ENCODE data around the gene HOXC10.

The HOXC10 gene

DNA sequence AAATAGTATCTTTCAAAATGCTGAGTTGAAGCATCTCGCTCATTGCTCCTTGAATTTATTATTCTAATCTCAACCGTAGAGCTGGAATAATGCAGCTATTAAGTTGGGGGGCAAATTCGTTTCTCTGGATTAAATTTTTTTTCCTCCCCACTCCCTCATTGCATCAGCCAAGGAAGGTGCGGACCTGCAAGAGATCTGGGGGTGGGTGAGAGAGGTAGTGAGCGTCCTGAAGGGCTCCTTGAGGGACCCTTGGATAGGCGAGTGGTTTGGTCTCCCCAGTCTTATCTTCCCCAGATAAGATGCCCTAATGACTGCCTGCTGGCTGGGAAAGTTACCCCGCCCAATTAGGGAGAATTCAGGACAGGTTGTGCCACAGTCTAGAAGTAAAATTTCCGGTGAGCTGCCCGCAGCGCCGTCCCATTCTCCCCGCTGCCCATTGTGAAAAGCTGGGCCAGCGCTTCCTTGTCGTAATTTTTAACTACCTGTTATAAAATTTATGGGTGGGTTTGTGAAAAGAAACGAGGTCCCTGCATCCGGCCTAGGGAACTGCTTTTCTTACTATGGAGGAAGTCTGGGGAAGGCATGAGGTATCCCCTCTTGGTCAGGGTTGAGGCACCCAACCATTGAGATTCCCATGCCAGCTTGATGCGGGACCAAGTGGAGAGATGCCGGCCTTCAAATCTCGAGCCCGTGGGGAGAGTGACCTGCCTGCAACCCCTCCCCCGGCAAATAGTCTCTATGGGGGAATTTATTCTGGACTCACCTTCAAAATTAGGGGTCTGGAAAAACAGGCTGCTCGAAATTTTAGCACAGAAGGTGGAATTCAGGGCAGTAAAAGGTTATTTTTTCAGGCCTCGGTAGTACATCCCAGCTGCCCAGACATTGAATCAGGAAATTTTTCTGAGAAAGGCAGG is 30.3 kb downstream of the HOXC10 start:
- H3K36me3 ChIP-seq (ENCODE audit: control insufficient read depth, insufficient read depth, low read length): no peaks in the 10 kb centered on the region
- no peaks in the 10 kb centered on the region for H3K9me3 ChIP-seq (ENCODE audit: control insufficient read depth, insufficient read depth, low read length)
- H3K4me1 ChIP-seq (ENCODE audit: control insufficient read depth, insufficient read depth, low read length): no peaks in the 10 kb centered on the region
- H3K4me3 ChIP-seq (ENCODE audit: low read depth, low read length): peak overlapping the region; percentile 8
- no peak overlapping the region for H3K9ac ChIP-seq (ENCODE audit: low read depth, low read length)
- H3K27me3 ChIP-seq (ENCODE audit: control insufficient read depth, insufficient read depth, low read length): peaks cover 96% of the 10 kb centered on the region

DNA sequence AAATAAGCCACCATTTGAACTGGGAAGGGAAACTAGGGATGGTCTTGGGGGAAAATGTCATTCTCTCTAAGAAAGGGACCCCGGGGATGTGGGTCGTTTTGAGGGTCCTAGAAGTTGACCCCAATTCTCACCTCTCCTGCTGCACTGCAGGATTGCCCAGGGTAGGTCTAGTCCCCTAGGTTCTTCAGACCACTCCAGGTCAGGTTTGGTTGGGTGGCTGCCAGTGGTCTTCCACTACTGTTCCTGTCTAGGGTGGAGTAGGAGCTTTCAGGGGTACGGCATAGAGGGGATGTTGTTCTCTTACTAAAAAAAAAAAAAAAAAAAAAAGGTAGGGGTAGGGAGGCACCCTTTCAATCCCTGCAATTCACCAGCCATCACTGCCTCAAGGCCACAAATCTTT is 31.1 kb downstream of the HOXC10 start:
- no peaks in the 10 kb centered on the region for H3K9me3 ChIP-seq (ENCODE audit: control insufficient read depth, insufficient read depth, low read length)
- H3K36me3 ChIP-seq (ENCODE audit: control insufficient read depth, insufficient read depth, low read length): no peaks in the 10 kb centered on the region
- peak overlapping the region; percentile 26 for H3K4me3 ChIP-seq (ENCODE audit: low read depth, low read length)

DNA sequence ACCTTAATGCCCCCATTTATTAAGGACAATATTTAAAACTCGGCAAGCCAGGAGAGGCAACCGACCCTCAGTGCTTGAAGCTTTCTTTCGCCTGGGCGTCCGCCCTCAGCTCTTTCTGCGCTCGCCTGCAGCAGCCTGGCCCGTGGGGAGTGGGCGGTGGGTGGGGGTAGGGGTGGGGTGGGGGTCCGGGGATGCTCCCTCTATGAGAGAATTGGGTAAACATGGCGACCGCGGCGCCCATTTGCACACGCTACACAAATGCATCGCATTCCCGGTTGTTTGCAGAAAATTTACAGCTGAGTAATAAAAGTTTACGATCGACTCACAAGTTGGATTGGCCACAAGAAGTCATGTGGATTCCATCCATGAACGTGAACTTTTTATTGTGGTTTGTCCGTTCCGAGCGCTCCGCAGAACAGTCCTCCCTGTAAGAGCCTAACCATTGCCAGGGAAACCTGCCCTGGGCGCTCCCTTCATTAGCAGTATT is 31.6 kb downstream of the HOXC10 start:
- H3K4me3 ChIP-seq (ENCODE audit: low read depth, low read length): peak overlapping the region; percentile 26
- peaks cover 96% of the 10 kb centered on the region for H3K27me3 ChIP-seq (ENCODE audit: control insufficient read depth, insufficient read depth, low read length)
- H3K9ac ChIP-seq (ENCODE audit: low read depth, low read length): no peak overlapping the region
- H3K4me1 ChIP-seq (ENCODE audit: control insufficient read depth, insufficient read depth, low read length): no peaks in the 10 kb centered on the region
- no peaks in the 10 kb centered on the region for H3K9me3 ChIP-seq (ENCODE audit: control insufficient read depth, insufficient read depth, low read length)
- H3K36me3 ChIP-seq (ENCODE audit: control insufficient read depth, insufficient read depth, low read length): no peaks in the 10 kb centered on the region

More for the DNA sequence above, 31.1 kb downstream of the HOXC10 start:
- peaks cover 96% of the 10 kb centered on the region for H3K27me3 ChIP-seq (ENCODE audit: control insufficient read depth, insufficient read depth, low read length)
- no peak overlapping the region for H3K9ac ChIP-seq (ENCODE audit: low read depth, low read length)
- H3K4me1 ChIP-seq (ENCODE audit: control insufficient read depth, insufficient read depth, low read length): no peaks in the 10 kb centered on the region

DNA sequence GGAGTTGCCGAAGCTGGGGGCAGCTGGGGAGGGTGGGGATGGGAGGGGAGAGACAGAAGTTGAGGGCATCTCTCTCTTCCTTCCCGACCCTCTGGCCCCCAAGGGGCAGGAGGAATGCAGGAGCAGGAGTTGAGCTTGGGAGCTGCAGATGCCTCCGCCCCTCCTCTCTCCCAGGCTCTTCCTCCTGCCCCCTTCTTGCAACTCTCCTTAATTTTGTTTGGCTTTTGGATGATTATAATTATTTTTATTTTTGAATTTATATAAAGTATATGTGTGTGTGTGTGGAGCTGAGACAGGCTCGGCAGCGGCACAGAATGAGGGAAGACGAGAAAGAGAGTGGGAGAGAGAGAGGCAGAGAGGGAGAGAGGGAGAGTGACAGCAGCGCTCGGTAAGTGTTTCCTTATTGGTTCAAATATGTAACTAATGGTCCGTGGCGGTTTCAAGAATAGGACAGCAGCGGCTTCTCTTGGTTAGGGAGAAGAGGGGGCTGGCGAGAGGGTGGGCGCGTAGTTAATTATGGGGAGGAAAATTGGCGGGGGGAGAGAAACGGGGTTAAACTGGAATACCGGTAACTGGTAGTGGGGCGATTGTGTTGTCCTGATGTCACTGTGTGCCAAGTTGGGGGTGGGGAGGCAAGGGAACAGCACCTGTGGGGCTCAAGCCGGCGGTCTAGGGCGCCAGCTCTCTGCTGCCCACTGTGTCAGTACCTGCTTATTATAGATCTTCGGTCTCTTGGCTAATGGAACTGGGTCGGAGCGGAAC is 32.3 kb downstream of the HOXC10 start:
- Histone ChIP-seq H3K4me1 (ENCODE audit: control insufficient read depth, insufficient read depth, low read length) (no peaks in the 10 kb centered on the region), H3K27me3 (ENCODE audit: control insufficient read depth, insufficient read depth, low read length) (peaks cover 96% of the 10 kb centered on the region), H3K9me3 (ENCODE audit: control insufficient read depth, insufficient read depth, low read length) (no peaks in the 10 kb centered on the region), H3K36me3 (ENCODE audit: control insufficient read depth, insufficient read depth, low read length) (no peaks in the 10 kb centered on the region), H3K9ac (ENCODE audit: low read depth, low read length) (no peak overlapping the region), H3K4me3 (ENCODE audit: low read depth, low read length) (peak overlapping the region; percentile 32)

DNA sequence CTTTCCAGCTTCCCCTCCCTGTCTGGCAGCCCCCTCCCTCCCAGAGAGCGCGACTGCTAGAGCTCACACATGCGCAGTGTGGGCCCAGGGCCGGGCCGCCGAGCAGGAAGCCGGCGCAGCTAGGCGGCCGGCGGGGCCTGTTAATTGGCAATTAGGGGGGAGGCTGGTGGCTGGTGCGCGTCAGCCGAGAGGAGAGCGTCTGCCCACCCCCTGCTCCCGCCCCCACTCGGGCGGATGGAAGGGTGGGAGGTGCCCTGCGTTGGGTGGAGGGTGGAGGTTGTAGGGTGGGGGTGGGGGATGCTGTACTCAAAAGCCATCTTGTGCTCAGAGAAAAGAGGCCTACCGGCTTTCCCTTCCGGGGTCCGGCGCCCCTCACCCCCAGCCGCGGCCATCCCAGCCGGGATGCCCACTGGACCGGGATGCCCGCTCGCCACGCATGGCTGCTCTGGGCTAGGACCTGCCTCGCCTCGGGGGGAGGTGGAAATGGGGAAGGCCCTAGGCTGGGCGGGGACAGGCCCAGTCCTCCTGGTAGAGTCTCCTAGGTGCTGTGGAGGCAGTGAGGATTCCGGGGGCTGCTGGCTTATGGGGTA is 33.0 kb downstream of the HOXC10 start:
- H3K9ac ChIP-seq (ENCODE audit: low read depth, low read length): no peak overlapping the region
- peak overlapping the region; percentile 35 for H3K4me3 ChIP-seq (ENCODE audit: low read depth, low read length)
- H3K4me1 ChIP-seq (ENCODE audit: control insufficient read depth, insufficient read depth, low read length): no peaks in the 10 kb centered on the region
- H3K27me3 ChIP-seq (ENCODE audit: control insufficient read depth, insufficient read depth, low read length): peaks cover 96% of the 10 kb centered on the region
- H3K36me3 ChIP-seq (ENCODE audit: control insufficient read depth, insufficient read depth, low read length): no peaks in the 10 kb centered on the region
- no peaks in the 10 kb centered on the region for H3K9me3 ChIP-seq (ENCODE audit: control insufficient read depth, insufficient read depth, low read length)

DNA sequence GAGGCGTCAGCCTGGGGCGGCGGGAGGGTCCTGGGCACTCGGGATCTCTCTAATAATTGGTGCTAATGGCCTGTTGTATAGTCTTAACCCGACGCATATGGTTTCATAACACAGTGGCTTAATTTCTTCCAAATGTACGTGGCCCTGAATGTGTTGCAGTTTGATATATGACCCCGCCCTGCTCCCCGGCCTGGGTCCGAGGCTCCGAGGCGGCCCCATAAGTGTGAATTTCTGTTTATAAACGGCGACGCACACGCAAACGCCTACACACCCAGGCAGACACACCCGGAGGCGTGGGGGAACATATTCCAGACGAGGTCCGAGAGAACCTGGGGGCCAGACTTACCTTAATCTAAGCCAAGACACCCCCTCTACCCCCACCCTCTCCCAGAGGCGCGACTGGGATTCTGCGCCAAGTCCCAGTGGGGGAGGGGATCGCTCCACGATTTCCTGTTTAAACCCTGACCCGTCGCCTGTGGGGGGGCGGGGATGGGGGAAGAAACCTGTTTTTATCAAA is 33.6 kb downstream of the HOXC10 start:
- Histone ChIP-seq H3K4me1 (ENCODE audit: control insufficient read depth, insufficient read depth, low read length) (no peaks in the 10 kb centered on the region), H3K9ac (ENCODE audit: low read depth, low read length) (no peak overlapping the region), H3K9me3 (ENCODE audit: control insufficient read depth, insufficient read depth, low read length) (no peaks in the 10 kb centered on the region), H3K4me3 (ENCODE audit: low read depth, low read length) (peak overlapping the region; percentile 35), H3K36me3 (ENCODE audit: control insufficient read depth, insufficient read depth, low read length) (no peaks in the 10 kb centered on the region), H3K27me3 (ENCODE audit: control insufficient read depth, insufficient read depth, low read length) (peaks cover 96% of the 10 kb centered on the region)

DNA sequence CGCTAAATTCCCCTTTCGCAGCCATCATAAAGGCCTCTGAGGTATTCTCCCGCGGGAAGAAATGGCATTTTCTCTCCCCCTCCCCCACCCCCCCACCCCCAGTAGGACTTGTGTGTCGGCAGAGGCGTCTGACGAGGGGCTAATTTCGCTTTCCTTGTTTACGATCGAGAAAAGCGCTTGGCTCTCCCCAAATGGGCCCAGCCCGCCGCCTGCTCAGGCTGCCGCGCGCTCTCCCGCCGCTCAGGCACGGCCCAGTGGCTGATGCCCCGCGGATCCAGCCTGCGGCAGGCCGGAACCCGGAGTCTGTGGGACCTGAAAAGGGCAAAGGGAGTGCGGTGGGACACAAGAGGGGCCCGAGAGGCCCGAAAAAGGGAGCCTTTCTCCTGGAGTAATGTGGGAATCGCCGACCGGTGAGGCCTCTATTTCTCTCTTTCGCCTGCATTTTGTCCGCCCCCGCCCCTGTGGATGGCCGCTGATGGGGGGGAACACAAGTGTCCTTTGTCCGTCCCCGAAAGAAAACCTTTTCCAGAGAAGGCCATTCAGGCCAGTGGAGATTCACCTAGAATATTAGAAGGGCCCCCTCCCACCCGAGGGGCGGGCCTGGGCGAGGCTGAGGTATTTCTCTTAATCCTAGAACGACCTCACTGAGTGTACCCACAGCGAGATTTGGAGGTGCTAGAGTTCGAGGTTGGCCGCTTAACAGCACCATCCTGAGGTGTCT is 34.3 kb downstream of the HOXC10 start:
- Histone ChIP-seq H3K9ac (ENCODE audit: low read depth, low read length) (no peak overlapping the region), H3K27me3 (ENCODE audit: control insufficient read depth, insufficient read depth, low read length) (peaks cover 96% of the 10 kb centered on the region), H3K4me1 (ENCODE audit: control insufficient read depth, insufficient read depth, low read length) (no peaks in the 10 kb centered on the region)

DNA sequence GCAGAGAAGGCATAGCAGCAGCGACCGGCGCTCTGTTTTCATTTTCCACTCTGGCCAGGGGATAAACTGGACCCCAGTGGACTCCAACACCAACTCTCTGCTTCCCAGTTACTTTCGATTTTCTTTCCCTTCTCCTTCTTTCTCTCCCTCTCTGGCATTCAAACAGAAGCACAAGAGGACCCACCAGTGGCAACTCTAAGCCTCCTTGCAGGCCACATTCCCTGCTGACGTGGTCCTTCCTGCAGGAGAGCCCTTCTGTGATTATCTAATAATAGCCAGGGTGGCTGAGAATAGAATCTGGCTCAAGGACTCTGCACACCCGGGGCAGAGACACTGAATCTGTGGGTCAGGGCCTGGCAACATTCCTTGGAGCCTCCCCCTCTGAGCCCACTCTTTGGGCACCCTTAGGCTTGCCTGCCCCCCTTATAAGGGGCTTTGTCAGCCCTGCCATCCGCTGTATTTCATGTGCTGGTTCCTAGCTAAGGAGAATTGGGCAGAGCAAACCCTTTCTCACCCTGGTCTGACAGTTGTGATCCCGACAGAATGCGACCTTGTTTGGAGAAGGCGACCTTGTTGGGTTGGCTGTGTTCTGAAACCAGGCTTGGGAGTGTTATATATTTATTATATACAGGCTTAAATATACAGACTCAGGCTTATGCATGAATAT is 35.1 kb downstream of the HOXC10 start:
- H3K4me3 ChIP-seq (ENCODE audit: low read depth, low read length): peak overlapping the region; percentile 30
- no peak overlapping the region for H3K9ac ChIP-seq (ENCODE audit: low read depth, low read length)
- H3K36me3 ChIP-seq (ENCODE audit: control insufficient read depth, insufficient read depth, low read length): no peaks in the 10 kb centered on the region
- peaks cover 96% of the 10 kb centered on the region for H3K27me3 ChIP-seq (ENCODE audit: control insufficient read depth, insufficient read depth, low read length)
- no peaks in the 10 kb centered on the region for H3K9me3 ChIP-seq (ENCODE audit: control insufficient read depth, insufficient read depth, low read length)
- no peaks in the 10 kb centered on the region for H3K4me1 ChIP-seq (ENCODE audit: control insufficient read depth, insufficient read depth, low read length)

More for the DNA sequence above, 34.3 kb downstream of the HOXC10 start:
- H3K9me3 ChIP-seq (ENCODE audit: control insufficient read depth, insufficient read depth, low read length): no peaks in the 10 kb centered on the region
- no peaks in the 10 kb centered on the region for H3K36me3 ChIP-seq (ENCODE audit: control insufficient read depth, insufficient read depth, low read length)
- H3K4me3 ChIP-seq (ENCODE audit: low read depth, low read length): peak overlapping the region; percentile 26

DNA sequence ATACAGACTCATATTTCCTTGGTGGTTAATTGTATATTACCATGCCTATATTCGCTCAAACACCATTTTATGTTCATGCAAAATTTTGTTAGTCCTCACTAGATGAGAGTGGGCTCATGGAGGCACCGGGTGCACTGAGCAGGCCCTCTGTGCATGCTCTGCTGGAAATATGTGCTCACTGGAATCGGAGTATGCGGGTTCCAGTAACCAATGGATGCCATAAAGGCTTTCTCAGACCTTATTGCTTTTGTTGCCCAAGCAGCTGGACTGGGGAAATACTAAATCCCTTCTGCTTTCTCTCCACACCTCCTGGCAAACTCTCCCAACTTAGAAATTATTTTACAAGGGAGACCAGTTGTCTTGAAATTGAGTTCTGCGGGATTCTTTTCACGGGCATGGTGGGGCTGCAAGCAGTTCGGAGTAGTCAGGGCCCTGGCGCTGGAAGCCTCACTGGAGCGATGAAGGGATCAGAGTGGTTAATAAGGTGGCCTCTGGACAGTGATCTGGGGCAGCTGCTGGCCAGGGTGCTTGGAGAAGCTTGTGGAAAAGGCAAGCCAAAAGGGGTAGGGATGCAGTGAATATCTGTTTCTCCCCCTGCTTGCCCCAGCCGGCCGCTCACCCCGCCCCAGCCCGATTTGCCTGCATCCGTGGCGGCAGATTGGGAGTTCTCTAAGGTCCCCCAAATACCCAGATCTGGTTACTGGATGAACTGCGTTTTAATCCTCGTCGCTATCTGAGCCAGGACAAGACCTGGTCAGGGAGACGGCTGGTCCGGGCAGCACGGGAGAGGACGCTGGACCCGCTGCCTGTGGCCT is 35.9 kb downstream of the HOXC10 start:
- H3K9ac ChIP-seq (ENCODE audit: low read depth, low read length): no peak overlapping the region
- H3K9me3 ChIP-seq (ENCODE audit: control insufficient read depth, insufficient read depth, low read length): no peaks in the 10 kb centered on the region
- H3K36me3 ChIP-seq (ENCODE audit: control insufficient read depth, insufficient read depth, low read length): no peaks in the 10 kb centered on the region
- peak overlapping the region; percentile 5 for H3K4me3 ChIP-seq (ENCODE audit: low read depth, low read length)
- H3K4me1 ChIP-seq (ENCODE audit: control insufficient read depth, insufficient read depth, low read length): no peaks in the 10 kb centered on the region
- H3K27me3 ChIP-seq (ENCODE audit: control insufficient read depth, insufficient read depth, low read length): peaks cover 96% of the 10 kb centered on the region

DNA sequence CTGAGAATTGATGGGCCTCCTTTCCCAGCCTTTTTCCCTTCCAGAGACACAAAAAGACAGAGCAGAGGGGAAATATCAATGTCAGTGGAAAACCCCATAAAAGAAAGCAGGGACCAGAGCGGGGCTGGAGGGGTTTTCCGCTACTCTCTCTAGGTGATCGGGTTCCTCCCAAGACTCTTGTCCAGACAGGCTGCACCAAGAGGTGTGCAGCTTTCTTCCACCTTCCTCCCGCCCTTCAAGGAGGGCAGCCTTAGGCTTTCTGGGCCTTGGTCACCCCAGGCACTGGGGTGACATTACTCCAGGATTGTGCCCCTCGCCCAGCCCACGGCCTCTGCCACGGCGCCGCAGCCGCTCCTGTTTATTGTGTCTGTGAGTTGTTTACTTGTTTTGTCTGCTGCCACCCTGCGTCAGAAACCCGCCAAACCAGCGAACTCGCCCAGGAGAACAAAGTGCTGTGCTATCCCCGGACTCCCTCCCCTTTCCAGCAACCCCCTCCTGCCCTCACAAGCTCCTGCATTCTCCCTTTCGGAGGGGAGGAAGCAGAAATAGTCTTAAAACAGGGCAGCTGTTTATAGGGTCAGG is 36.6 kb downstream of the HOXC10 start:
- Histone ChIP-seq H3K9ac (ENCODE audit: low read depth, low read length) (no peak overlapping the region), H3K4me3 (ENCODE audit: low read depth, low read length) (no peak overlapping the region), H3K27me3 (ENCODE audit: control insufficient read depth, insufficient read depth, low read length) (peaks cover 96% of the 10 kb centered on the region), H3K9me3 (ENCODE audit: control insufficient read depth, insufficient read depth, low read length) (no peaks in the 10 kb centered on the region), H3K36me3 (ENCODE audit: control insufficient read depth, insufficient read depth, low read length) (no peaks in the 10 kb centered on the region), H3K4me1 (ENCODE audit: control insufficient read depth, insufficient read depth, low read length) (no peaks in the 10 kb centered on the region)

Data from iPS-15b (cell line).